Esophagus squamous epithelium (tissue), 5 donors: Measurements from ENCODE around the gene PPP1R14C. TPM values are rescaled to one million over a fixed set of nuclear protein-coding genes. Genes with fewer than 3 reads are reported as not detected.

Experiments used
- DNase-seq: peaks from one replicate; lab custom pipeline; 2025; lab: John Stamatoyannopoulos, UW
- H3K27ac ChIP-seq, 4 donors: fragments of 200-600 bp; sonication (generic); one replicate each; pipeline ENCODE4 v1.5.1; 2016 to 2019; ENCODE audit warnings: mild to moderate bottlenecking in 1 of 4
- H3K27me3 ChIP-seq, 4 donors: fragments of 200-600 bp; sonication (generic); 1 replicate in 3 of 4; 2 replicates in 1 of 4; pipeline versions ENCODE4 v1.5.1 to v1.6.0; 2017 to 2021; ENCODE audit warnings: antibody characterized with exemption in 1 of 4
- H3K36me3 ChIP-seq, 3 donors: fragments of 200-600 bp; sonication (generic); one replicate each; pipeline ENCODE4 v1.5.1; 2016 to 2019
- H3K4me1 ChIP-seq, 3 donors: fragments of 200-600 bp; sonication (generic); one replicate each; pipeline ENCODE4 v1.5.1; 2017 to 2019
- H3K4me3 ChIP-seq, 4 donors: fragments of 200-600 bp; sonication (generic); 1 replicate in 3 of 4; 2 replicates in 1 of 4; pipeline ENCODE4 v1.5.1; 2016 to 2019; ENCODE audit warnings: mild to moderate bottlenecking in 2 of 4, moderate library complexity in 1 of 4
- H3K9me3 ChIP-seq, 3 donors: fragments of 200-600 bp; sonication (generic); one replicate each; pipeline ENCODE4 v1.5.1; 2016 to 2019
- POLR2A ChIP-seq, 4 donors: fragments of 450-650 bp; IDR thresholded peaks; one replicate each; pipeline ENCODE4 v1.6.1; 2017; ENCODE audit warnings: antibody characterized with exemption in 4 of 4, mild to moderate bottlenecking in 4 of 4, moderate library complexity in 3 of 4
- WGBS, 2 donors: methylation state at CpG; one replicate each; pipeline ENCODE4 v1.1.5; 2018; 5-methylcytosine and 5-hydroxymethylcytosine counted together
- intact Hi-C: fragments of 100-400 bp; cut with DNase I; formaldehyde crosslinking; loops from one replicate; pipeline ENCODE4 v1.15.0; 2022
- total RNA-seq, 4 donors: library from RNA; depleted of rRNA; stranded (reverse); fragments of >200 nt; gene quantifications; one replicate each; pipeline ENCODE4 v1.1.0, GENCODE V29; 2016
- TF ChIP-seq, protein P1 (sequence below), 6 experiments: fragments of 450-650 bp in 4 of 6; fragments of 200-600 bp in 2 of 6; sonication (generic) in 2 of 6; IDR thresholded peaks; one replicate each; pipeline ENCODE4 v1.5.1; 2016 to 2019; ENCODE audit warnings: antibody characterized with exemption in 6 of 6, mild to moderate bottlenecking in 4 of 6, moderate library complexity in 4 of 6
- donor health status: DM: yes; HTN: yes; CAD: no.

The PPP1R14C gene
- total RNA-seq, 4 donors from 2014 or later: 9.3 to 27.8 (median 21.3) TPM

DNA sequence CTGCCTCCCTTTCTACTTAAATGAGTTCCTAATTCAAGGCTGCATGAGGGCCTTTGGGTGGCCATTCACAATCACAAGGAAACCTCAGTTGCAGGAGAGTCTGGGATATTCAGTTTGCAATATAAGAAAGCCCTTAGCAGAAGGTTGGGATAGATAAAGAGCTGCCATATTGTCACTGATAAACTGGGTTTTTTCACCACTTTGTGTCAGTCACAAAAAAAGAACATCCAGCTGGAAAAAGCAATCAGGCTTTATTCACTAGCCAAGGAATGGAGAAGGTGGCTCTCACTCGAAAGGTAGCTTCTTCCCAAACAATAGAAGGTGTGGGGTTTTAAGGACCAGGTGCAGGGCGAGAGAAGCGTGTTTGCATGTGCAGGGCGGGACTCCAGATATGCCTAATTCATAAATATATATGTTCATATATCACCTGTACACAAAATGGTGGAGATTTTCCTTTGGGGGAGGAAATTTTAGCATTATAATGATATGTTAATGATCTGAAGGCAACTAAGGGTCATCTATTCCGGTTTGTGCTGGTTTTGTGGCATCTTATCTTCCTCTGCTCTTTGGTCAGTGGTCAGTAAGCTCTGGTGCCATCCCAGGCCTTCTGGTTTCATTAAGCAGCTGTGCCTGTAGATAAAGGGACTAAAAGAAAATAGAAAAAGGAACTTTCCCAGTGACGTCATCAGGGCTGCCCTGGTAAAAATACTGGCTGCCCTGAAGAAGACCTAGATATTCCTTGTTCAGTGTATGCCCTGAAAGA lies 128.8 kb downstream of the PPP1R14C start:
- TF ChIP-seq POLR2A (IDR thresholded peaks at IDR 0.05): no peak
- TF ChIP-seq, protein P1, sequence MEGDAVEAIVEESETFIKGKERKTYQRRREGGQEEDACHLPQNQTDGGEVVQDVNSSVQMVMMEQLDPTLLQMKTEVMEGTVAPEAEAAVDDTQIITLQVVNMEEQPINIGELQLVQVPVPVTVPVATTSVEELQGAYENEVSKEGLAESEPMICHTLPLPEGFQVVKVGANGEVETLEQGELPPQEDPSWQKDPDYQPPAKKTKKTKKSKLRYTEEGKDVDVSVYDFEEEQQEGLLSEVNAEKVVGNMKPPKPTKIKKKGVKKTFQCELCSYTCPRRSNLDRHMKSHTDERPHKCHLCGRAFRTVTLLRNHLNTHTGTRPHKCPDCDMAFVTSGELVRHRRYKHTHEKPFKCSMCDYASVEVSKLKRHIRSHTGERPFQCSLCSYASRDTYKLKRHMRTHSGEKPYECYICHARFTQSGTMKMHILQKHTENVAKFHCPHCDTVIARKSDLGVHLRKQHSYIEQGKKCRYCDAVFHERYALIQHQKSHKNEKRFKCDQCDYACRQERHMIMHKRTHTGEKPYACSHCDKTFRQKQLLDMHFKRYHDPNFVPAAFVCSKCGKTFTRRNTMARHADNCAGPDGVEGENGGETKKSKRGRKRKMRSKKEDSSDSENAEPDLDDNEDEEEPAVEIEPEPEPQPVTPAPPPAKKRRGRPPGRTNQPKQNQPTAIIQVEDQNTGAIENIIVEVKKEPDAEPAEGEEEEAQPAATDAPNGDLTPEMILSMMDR (IDR thresholded peaks at IDR 0.05): no peak
- no peak for DNase-seq
- Histone ChIP-seq H3K27ac (peak overlapping the region; percentile 46 to 67 (median 58)), H3K9me3 (no peaks in the 10 kb centered on the region), H3K36me3 (no peaks in the 10 kb centered on the region), H3K4me1 (peaks cover 0 to 86% (median under 1%) of the 10 kb centered on the region in 3 donors), H3K27me3 (peaks cover 0 to 12% (median 0%) of the 10 kb centered on the region in 4 donors), H3K4me3 (no peak overlapping the region)
- 68 to 80% methylated on average over 6 of the region's 6 CpGs for WGBS, 2 donors
- intact Hi-C loops: no loop called here

DNA sequence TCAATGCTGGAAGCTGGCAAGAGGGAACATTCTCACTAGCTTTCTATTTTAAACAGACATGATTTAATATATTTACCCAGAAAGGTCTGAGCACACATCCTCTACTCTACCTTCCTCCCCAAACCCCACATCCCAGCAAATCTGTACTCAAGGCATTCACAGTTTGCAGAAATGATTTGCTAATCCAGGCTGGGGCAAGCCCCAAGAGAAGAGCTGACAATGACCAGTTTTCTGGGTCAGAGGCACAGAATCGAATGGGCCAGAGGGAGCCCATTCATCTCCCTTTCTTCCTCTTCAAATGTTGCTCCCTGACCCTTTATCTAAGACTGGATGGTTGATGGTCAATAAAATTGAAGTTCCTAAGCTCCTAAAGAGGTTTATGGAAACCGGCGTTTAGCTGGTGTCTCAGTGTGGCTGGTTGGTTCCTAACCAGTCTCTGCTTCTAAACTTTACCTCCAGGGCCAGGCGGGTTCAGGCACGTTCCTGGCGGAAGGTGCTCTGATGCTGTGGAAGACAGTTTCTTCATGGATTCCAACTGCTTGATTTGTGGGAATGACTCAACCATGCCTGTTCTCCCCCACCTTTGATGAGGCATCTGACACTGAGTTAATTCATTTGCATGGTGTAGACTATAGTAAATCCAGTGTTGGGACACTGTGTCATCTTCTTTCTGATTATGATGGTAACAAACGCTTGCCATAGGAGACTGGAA lies 129.6 kb downstream of the PPP1R14C start:
- Histone ChIP-seq H3K27me3 (peaks cover 0 to 16% (median 0%) of the 10 kb centered on the region in 4 donors), H3K4me3 (no peak overlapping the region), H3K9me3 (no peaks in the 10 kb centered on the region), H3K4me1 (peaks cover 0 to 87% (median 8%) of the 10 kb centered on the region in 3 donors), H3K27ac (peak overlapping the region; percentile 46 to 67 (median 58)), H3K36me3 (no peaks in the 10 kb centered on the region)
- intact Hi-C loops: no loop called here
- no peak for DNase-seq
- WGBS, 2 donors: 43 to 73% methylated on average over 7 of the region's 7 CpGs
- TF ChIP-seq POLR2A (IDR thresholded peaks at IDR 0.05): no peak
- TF ChIP-seq, protein P1 (IDR thresholded peaks at IDR 0.05): no peak

DNA sequence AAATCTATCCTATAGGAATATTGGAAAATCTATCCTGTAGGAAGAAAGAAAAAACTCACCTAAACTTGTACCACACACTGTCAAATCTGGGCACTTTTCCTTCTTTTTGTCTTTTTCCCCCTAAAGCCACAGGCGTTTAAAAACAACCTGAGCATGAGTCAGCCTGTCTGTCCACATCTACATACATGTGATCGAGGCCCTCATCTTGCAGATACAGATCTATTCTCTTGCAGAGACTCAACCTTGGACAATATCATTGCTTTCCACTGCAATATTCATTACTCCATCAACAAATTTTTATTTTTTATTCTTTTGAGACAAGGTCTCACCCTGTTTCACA lies 130.1 kb downstream of the PPP1R14C start:
- peaks cover 0 to 16% (median 0%) of the 10 kb centered on the region in 4 donors for H3K27me3 ChIP-seq
- H3K27ac ChIP-seq: no peak overlapping the region
- 34 to 70% methylated on average over 2 of the region's 2 CpGs for WGBS, 2 donors
- TF ChIP-seq POLR2A (IDR thresholded peaks at IDR 0.05): no peak
- TF ChIP-seq, protein P1 (IDR thresholded peaks at IDR 0.05): no peak
- H3K9me3 ChIP-seq: no peaks in the 10 kb centered on the region
- H3K4me3 ChIP-seq: no peak overlapping the region
- no peak for DNase-seq
- no peaks in the 10 kb centered on the region for H3K36me3 ChIP-seq
- H3K4me1 ChIP-seq: peaks cover 0 to 86% (median 9%) of the 10 kb centered on the region in 3 donors
- intact Hi-C loops: no loop called here

DNA sequence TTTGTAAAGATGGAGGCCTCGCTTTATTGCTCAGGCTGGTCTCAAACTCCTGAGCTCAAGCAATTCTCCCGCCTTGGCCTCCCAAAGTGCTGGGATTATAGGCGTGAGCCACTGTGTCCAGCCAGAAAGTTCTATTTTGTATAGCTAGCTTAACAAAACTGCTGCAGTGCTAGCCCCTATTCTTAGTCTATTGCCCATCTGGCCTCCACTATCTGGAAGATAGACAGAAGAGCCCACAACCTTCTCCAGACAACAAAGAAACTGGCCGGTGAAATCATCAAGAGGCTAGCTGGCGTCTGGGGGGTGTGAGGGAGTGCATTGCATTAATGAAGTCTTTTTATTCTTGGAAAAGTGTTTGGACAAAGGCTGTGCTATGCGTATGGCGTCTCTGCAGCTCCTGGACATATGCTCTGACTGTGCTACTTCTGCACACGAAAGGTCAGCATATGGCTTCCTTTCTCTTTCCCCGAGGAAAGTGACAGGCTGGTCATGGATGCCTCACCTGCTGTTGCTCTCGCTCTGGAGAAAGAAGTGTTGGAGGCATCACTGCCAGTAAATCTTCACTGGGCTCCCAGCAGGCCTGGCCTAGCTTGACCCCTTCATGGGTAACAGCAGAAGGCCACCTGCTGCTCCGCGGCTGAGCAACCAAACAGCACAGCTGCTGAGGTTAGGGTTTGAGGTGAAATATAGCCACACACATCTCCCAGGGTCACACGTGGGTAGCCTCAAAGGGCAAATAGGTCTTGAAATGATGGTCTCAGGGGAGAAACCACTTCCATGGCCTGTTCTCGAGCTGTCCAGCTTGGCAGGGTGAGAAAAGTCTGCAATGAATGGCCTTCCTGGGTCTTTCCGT lies 130.8 kb downstream of the PPP1R14C start:
- peaks cover 0 to 79% (median 9%) of the 10 kb centered on the region in 3 donors for H3K4me1 ChIP-seq
- 74 to 93% methylated on average over 13 to 15 of the region's 15 CpGs for WGBS, 2 donors

More for the DNA sequence above, 130.8 kb downstream of the PPP1R14C start:
- TF ChIP-seq POLR2A (IDR thresholded peaks at IDR 0.05): no peak
- TF ChIP-seq, protein P1 (IDR thresholded peaks at IDR 0.05): no peak
- H3K27me3 ChIP-seq: peaks cover 0 to 22% (median 0%) of the 10 kb centered on the region in 4 donors
- intact Hi-C loops: no loop called here
- DNase-seq: no peak
- H3K27ac ChIP-seq: no peak overlapping the region
- no peaks in the 10 kb centered on the region for H3K36me3 ChIP-seq
- no peaks in the 10 kb centered on the region for H3K9me3 ChIP-seq
- H3K4me3 ChIP-seq: no peak overlapping the region
